Natural killer cell (primary cell): ENCODE measurements around the gene POLR3H. TPM values are rescaled to one million over a fixed set of nuclear protein-coding genes. Genes with fewer than 3 reads are reported as not detected.
"Not testable (repeated sequence)": the region's sequence is repeated elsewhere in the genome, so short reads cannot be mapped to it uniquely, and the experiment has no call there.

Source experiments
- ATAC-seq, 3 donors: fragments of 150-1000 bp in 2 of 3; fragments of 200-7000 bp in 1 of 3; cut with Tn5 transposase; 1 replicate in 1 of 3; 2 replicates in 2 of 3; pipeline ENCODE4 v1.10.0; 2021; ENCODE audit warnings: mild to moderate bottlenecking in 2 of 3, moderate library complexity in 2 of 3
- DNase-seq, 2 donors: peaks; one replicate each; pipeline versions ENCODE4 v3.0.0 to v3.0.0-alpha.2; 2013 to 2021; ENCODE audit warnings: mixed read lengths in 1 of 2
- H3K27ac ChIP-seq: one replicate; pipeline ENCODE4 v1.5.1; 2013; ENCODE audit warnings: mild to moderate bottlenecking, low read length
- H3K27me3 ChIP-seq: one replicate; pipeline ENCODE4 v1.6.1; 2013; ENCODE audit warnings: low read length; ENCODE audit not compliant: control insufficient read depth, insufficient read depth
- H3K36me3 ChIP-seq: one replicate; pipeline ENCODE4 v1.6.1; 2013; ENCODE audit warnings: low read length; ENCODE audit not compliant: control insufficient read depth, insufficient read depth
- H3K4me1 ChIP-seq: one replicate; pipeline ENCODE4 v1.6.1; 2013; ENCODE audit warnings: low read length; ENCODE audit not compliant: control insufficient read depth, insufficient read depth
- H3K4me3 ChIP-seq: one replicate; pipeline ENCODE4 v1.5.1; 2013; ENCODE audit warnings: low read length
- H3K9me3 ChIP-seq: one replicate; pipeline ENCODE4 v1.6.1; 2013; ENCODE audit warnings: low read length; ENCODE audit not compliant: control insufficient read depth, insufficient read depth
- H3K27ac Mint-ChIP-seq, 2 donors: one replicate each; pipeline ENCODE4 v1.8.0; 2022; ENCODE audit warnings: mild to moderate bottlenecking in 2 of 2, mixed read lengths in 2 of 2, moderate library complexity in 1 of 2
- H3K27me3 Mint-ChIP-seq, 2 donors: one replicate each; pipeline ENCODE4 v1.8.0; 2022; ENCODE audit warnings: low read depth in 2 of 2, mixed read lengths in 2 of 2
- H3K36me3 Mint-ChIP-seq: one replicate; pipeline ENCODE4 v1.8.0; 2022; ENCODE audit warnings: mixed read lengths
- H3K4me1 Mint-ChIP-seq, 2 donors: one replicate each; pipeline ENCODE4 v1.8.0; 2022; ENCODE audit warnings: mixed read lengths in 2 of 2
- H3K4me3 Mint-ChIP-seq: one replicate; pipeline ENCODE4 v1.8.0; 2022; ENCODE audit warnings: mild to moderate bottlenecking, moderate library complexity, mixed read lengths
- H3K9me3 Mint-ChIP-seq, 2 donors: one replicate each; pipeline ENCODE4 v1.8.0; 2022; ENCODE audit warnings: mixed read lengths in 2 of 2
- CTCF ChIP-seq: fragments of 200-600 bp; IDR thresholded peaks from one replicate; pipeline ENCODE4 v1.8.0; 2022; ENCODE audit warnings: antibody characterized with exemption
- WGBS: methylation state at CpG from one replicate; pipeline ENCODE4 v1.1.7; 2013; ENCODE audit warnings: missing lambda C conversion rate; ENCODE audit not compliant: insufficient coverage; 5-methylcytosine and 5-hydroxymethylcytosine counted together
- intact Hi-C: fragments of 100-400 bp; cut with micrococcal nuclease; formaldehyde crosslinking; loops from one replicate; pipeline ENCODE4 v1.14.2; 2022
- total RNA-seq, 4 donors: library from RNA; stranded (reverse); fragments of 120-200 nt in 1 of 4; gene quantifications; one replicate each; pipeline versions ENCODE4 v1.2.3 to v1.2.4, GENCODE V29; 2013 to 2022

POLR3H gene
- total RNA-seq: 10 to 100 TPM; 13.1 to 18.8 (median 16.2) TPM
- 15.8 TPM for total RNA-seq (2013)

GRCh38 chr22:41543854-41544670 lies at the start of gene POLR3H:
Gene POLR3H (minus strand): TSS chr22:41544470. CDS start chr22:41544101, 369 bp downstream.
- Mint-ChIP-seq H3K36me3 (no peaks in the 10 kb centered on the region), H3K9me3 (no peaks in the 10 kb centered on the region), H3K27me3 (peaks cover 0 to under 1% of the 10 kb centered on the region in 2 donors), H3K4me1 (peaks cover 26 to 36% of the 10 kb centered on the region in 2 donors), H3K4me3 (peak within 1 kb of the TSS; percentile 96), H3K27ac (peak within 1 kb of the TSS; percentile 93 to 98)
- DNase-seq (peak; percentile 89 to 98), ATAC-seq (peak; percentile 98 to 99 (median 98))
- Histone ChIP-seq H3K4me1 (peaks cover 22% of the 10 kb centered on the region), H3K36me3 (peaks cover 6% of the 10 kb centered on the region), H3K9me3 (no peaks in the 10 kb centered on the region), H3K27ac (peak within 1 kb of the TSS; percentile 78), H3K27me3 (no peaks in the 10 kb centered on the region), H3K4me3 (peak within 1 kb of the TSS; percentile 97)
- intact Hi-C loops: loop anchor here (1.0 kb wide), 1 partner anchor 77 kb away; the partner anchor contains the start of genes DESI1 and XRCC6
- no peak for TF ChIP-seq CTCF
- under 1% methylated on average over 80 of the region's 80 CpGs for WGBS

- intact Hi-C loops: not testable (repeated sequence)
- H3K4me1 ChIP-seq: peaks cover 24% of the 10 kb centered on the region
Observed at GRCh38 chr22:41593336-41593960, 49.2 kb upstream of the POLR3H start.

GRCh38 chr22:41589391-41590241 lies 45.3 kb upstream of the POLR3H start, which contains the start of gene PMM1:
Gene PMM1 (minus strand): TSS chr22:41589840. CDS start chr22:41589805, 35 bp downstream.
- TF ChIP-seq CTCF: no peak

More at GRCh38 chr22:41593336-41593960, 49.2 kb upstream of the POLR3H start:
- WGBS: 98% methylated on average over 51 of the region's 51 CpGs
- H3K4me3 Mint-ChIP-seq, H3K36me3 Mint-ChIP-seq, H3K36me3 ChIP-seq, H3K4me3 ChIP-seq, DNase-seq, H3K27me3 ChIP-seq, H3K27ac ChIP-seq, ATAC-seq, H3K27ac Mint-ChIP-seq, H3K9me3 Mint-ChIP-seq, H3K9me3 ChIP-seq: not testable (repeated sequence)
- peaks cover 0 to 18% of the 10 kb centered on the region in 2 donors for H3K27me3 Mint-ChIP-seq
- H3K4me1 Mint-ChIP-seq: peaks cover 8 to 17% of the 10 kb centered on the region in 2 donors

More at GRCh38 chr22:41589391-41590241, 45.3 kb upstream of the POLR3H start, which contains the start of gene PMM1:
- DNase-seq (peak; percentile 99 to 100), ATAC-seq (peak; percentile 96 to 99 (median 97))
- Histone ChIP-seq H3K4me1 (peaks cover 18% of the 10 kb centered on the region), H3K36me3 (no peaks in the 10 kb centered on the region), H3K27ac (peak within 1 kb of the TSS; percentile 42), H3K4me3 (peak within 1 kb of the TSS; percentile 72), H3K27me3 (no peaks in the 10 kb centered on the region), H3K9me3 (no peaks in the 10 kb centered on the region)
- Mint-ChIP-seq H3K4me3 (peak within 1 kb of the TSS; percentile 92), H3K27ac (peak within 1 kb of the TSS; percentile 58 to 80), H3K27me3 (peaks cover 0 to 7% of the 10 kb centered on the region in 2 donors), H3K9me3 (no peaks in the 10 kb centered on the region), H3K36me3 (no peaks in the 10 kb centered on the region), H3K4me1 (peaks cover 8 to 10% of the 10 kb centered on the region in 2 donors)
- intact Hi-C loops: loop anchor here (1.0 kb wide), 1 partner anchor 32 kb away; the partner anchor contains the start of genes DESI1 and XRCC6
- under 1% methylated on average over 59 of the region's 61 CpGs for WGBS
